Ovary (tissue), 9 donors: ENCODE results near the gene UCKL1. TPM values are rescaled to one million over a fixed set of nuclear protein-coding genes. Genes with fewer than 3 reads are reported as not detected.

Source experiments
- DNase-seq, 5 donors: peaks; one replicate each; pipeline ENCODE4 v3.0.0-alpha.2; 2019 to 2020
- H3K27ac ChIP-seq, 2 donors: fragments of 200-600 bp; one replicate each; pipeline versions ENCODE4 v1.5.1 to v1.8.0; 2019 to 2022
- H3K27me3 ChIP-seq: fragments of 200-600 bp; one replicate; pipeline ENCODE4 v1.8.0; 2022
- H3K36me3 ChIP-seq: fragments of 200-600 bp; sonication (generic); one replicate; pipeline ENCODE4 v1.5.1; 2019
- H3K4me1 ChIP-seq: one replicate; pipeline ENCODE4 v1.8.1; 2013; ENCODE audit warnings: mild to moderate bottlenecking, moderate library complexity; ENCODE audit not compliant: insufficient read depth
- H3K4me3 ChIP-seq: fragments of 200-600 bp; sonication (generic); one replicate; pipeline ENCODE4 v1.5.1; 2017
- H3K9me3 ChIP-seq, 2 donors: fragments of 200-600 bp in 1 of 2; sonication (generic) in 1 of 2; one replicate each; pipeline versions ENCODE4 v1.5.1 to v1.8.1; 2013 to 2019; ENCODE audit warnings: mild to moderate bottlenecking in 1 of 2, moderate library complexity in 1 of 2
- CTCF ChIP-seq, 3 donors: fragments of 450-650 bp in 2 of 3; fragments of 200-600 bp in 1 of 3; IDR thresholded peaks; one replicate each; pipeline versions ENCODE4 v1.5.1 to v1.8.0; 2016 to 2022; ENCODE audit warnings: antibody characterized with exemption in 3 of 3, mild to moderate bottlenecking in 1 of 3
- EP300 ChIP-seq: sonication (generic); formaldehyde crosslinking; IDR thresholded peaks from one replicate; pipeline ENCODE4 v1.6.1; 2017; ENCODE audit warnings: antibody characterized with exemption
- POLR2A ChIP-seq: fragments of 450-650 bp; IDR thresholded peaks from one replicate; pipeline ENCODE4 v1.6.1; 2017; ENCODE audit warnings: antibody characterized with exemption, mild to moderate bottlenecking, moderate library complexity
- WGBS, 3 donors: extraction: QIAGEN DNeasy Blood & Tissue Kit in 1 of 3; methylation state at CpG; one replicate each; pipeline versions ENCODE4 v1.1.5 to v1.1.7; 2013 to 2017; 5-methylcytosine and 5-hydroxymethylcytosine counted together
- intact Hi-C, 4 donors: fragments of 100-400 bp; cut with DNase I; formaldehyde crosslinking; loops; one replicate each; pipeline versions ENCODE4 v1.11.0 to v1.15.1; 2022 to 2023
- polyA plus RNA-seq, 2 donors: library from polyadenylated mRNA; stranded (reverse); fragments of 200-250 nt in 1 of 2; fragments of 350-450 nt in 1 of 2; fragmentation: Illumina TruSeq in 1 of 2; extraction: RNeasy Lipid Tissue Mini Kit (QIAGEN cat#74804) in 1 of 2; gene quantifications; one replicate each; pipeline ENCODE4 v1.2.3, GENCODE V29; 2013 to 2014
- total RNA-seq, 7 donors: library from RNA; depleted of rRNA in 2 of 7; stranded (reverse); fragments of >200 nt in 2 of 7; fragmentation: NEBNext Ultra II Directional in 3 of 7; extraction: Animal tissue kit (Norgen Biotek cat#: 25700) in 3 of 7; gene quantifications; one replicate each; pipeline versions ENCODE4 v1.1.0 to v1.2.4, GENCODE V29; 2016 to 2023
- donor health status: DM: no; HTN: no; CAD: no; lungs with moderate emphysema.
- donor health status: DM: no; HTN: no; CAD: no.
- donor health status: Bipolar disorder and iron deficiency.
- donor health status: DM: yes; HTN: yes; CAD: no.
- donor health status: DM: no; HTN: no; CAD: no.
- donor health status: DM: yes; HTN: yes; CAD: no.

UCKL1 gene
- total and polyA plus RNA-seq, 9 donors: 6.6 to 58.6 (median 47.0) TPM

- Histone ChIP-seq H3K9me3 (no peaks in the 10 kb centered on the region), H3K4me1 (peaks cover 43% of the 10 kb centered on the region), H3K4me3 (no peak overlapping the region), H3K27ac (peak overlapping the region in 1 of 2 donors; percentile 89), H3K36me3 (no peaks in the 10 kb centered on the region), H3K27me3 (no peaks in the 10 kb centered on the region)
- intact Hi-C loops: no loop called here
- peak in 1 of 5 donors; percentile 32 for DNase-seq
- WGBS, 3 donors: 80 to 90% (median 82%) methylated on average over 14 of the region's 14 CpGs
- no peak for TF ChIP-seq POLR2A
- no peak for TF ChIP-seq CTCF (IDR thresholded peaks at IDR 0.05)
- TF ChIP-seq EP300: no peak
Measured at GRCh38 chr20:63952769-63953168, 3.4 kb downstream of the UCKL1 start.

GRCh38 chr20:63952210-63952535 lies 4.0 kb downstream of the UCKL1 start:
- intact Hi-C loops: no loop called here
- Histone ChIP-seq H3K4me1 (peaks cover 40% of the 10 kb centered on the region), H3K9me3 (no peaks in the 10 kb centered on the region), H3K4me3 (no peak overlapping the region), H3K36me3 (no peaks in the 10 kb centered on the region), H3K27me3 (no peaks in the 10 kb centered on the region), H3K27ac (peak overlapping the region; percentile 70 to 89)
- DNase-seq: peak in 1 of 5 donors; percentile 36
- no peak for TF ChIP-seq EP300
- TF ChIP-seq CTCF (IDR thresholded peaks at IDR 0.05): no peak
- TF ChIP-seq POLR2A: no peak
- 59 to 78% (median 75%) methylated on average over 8 to 15 of the region's 15 CpGs for WGBS, 3 donors

GRCh38 chr20:63951398-63952209 lies 4.6 kb downstream of the UCKL1 start:
- TF ChIP-seq EP300 (no peak), POLR2A (no peak), CTCF (IDR thresholded peaks at IDR 0.05) (no peak)
- H3K4me1 ChIP-seq: peaks cover 40% of the 10 kb centered on the region
- H3K27me3 ChIP-seq: no peaks in the 10 kb centered on the region
- DNase-seq: peak in 2 of 5 donors; percentile 25 to 56
- intact Hi-C loops: no loop called here
- H3K27ac ChIP-seq: peak overlapping the region; percentile 70 to 89
- whole genome bisulfite sequencing, 3 donors: 54 to 65% (median 55%) methylated on average over 16 to 17 of the region's 17 CpGs
- H3K4me3 ChIP-seq: no peak overlapping the region
- H3K9me3 ChIP-seq: no peaks in the 10 kb centered on the region
- H3K36me3 ChIP-seq: no peaks in the 10 kb centered on the region

GRCh38 chr20:63950701-63951397 lies 5.4 kb downstream of the UCKL1 start:
- 35 to 39% (median 37%) methylated on average over 13 to 20 of the region's 20 CpGs for WGBS, 3 donors
- Histone ChIP-seq H3K9me3 (no peaks in the 10 kb centered on the region), H3K27me3 (no peaks in the 10 kb centered on the region), H3K4me3 (no peak overlapping the region), H3K36me3 (no peaks in the 10 kb centered on the region), H3K4me1 (peaks cover 40% of the 10 kb centered on the region), H3K27ac (peak overlapping the region; percentile 70 to 89)
- DNase-seq: peak in 2 of 5 donors; percentile 56 to 58
- intact Hi-C loops: no loop called here
- TF ChIP-seq CTCF (IDR thresholded peaks at IDR 0.05): no peak
- no peak for TF ChIP-seq EP300
- no peak for TF ChIP-seq POLR2A
